ENCODE data around the gene EVC. TPM values are rescaled to one million over a fixed set of nuclear protein-coding genes. Genes with fewer than 3 reads are reported as not detected.

Gene EVC
- total RNA-seq, 1 donor from 2014 or later, result 39.8 TPM

DNA sequence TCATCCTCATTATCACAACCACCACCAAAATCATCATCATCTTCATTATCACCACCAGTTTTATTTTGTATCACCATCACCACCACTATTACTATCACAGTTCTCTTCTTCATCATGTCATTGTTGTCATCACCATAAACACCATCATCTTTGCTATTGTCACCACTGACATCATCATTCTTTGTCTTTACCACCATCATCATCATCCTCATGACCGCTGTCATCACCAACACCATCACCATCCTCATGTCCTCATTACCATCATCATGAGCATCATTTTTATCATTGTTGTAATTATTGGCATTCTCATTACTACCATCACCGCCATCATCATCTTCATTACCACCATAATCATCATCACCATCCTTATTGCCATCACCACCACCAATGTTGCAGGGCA is 31.4 kb downstream of the EVC start:
- Mint-ChIP-seq H3K36me3 (ENCODE audit: low read depth) (peaks cover 15% of the 10 kb centered on the region), H3K9me3 (ENCODE audit: low read depth) (no peaks in the 10 kb centered on the region), H3K27me3 (ENCODE audit: low read depth) (no peaks in the 10 kb centered on the region), H3K4me3 (ENCODE audit: unreplicated experiment) (no peak overlapping the region), H3K4me1 (ENCODE audit: low read depth) (peaks cover 22% of the 10 kb centered on the region), H3K27ac (ENCODE audit: unreplicated experiment) (no peak overlapping the region)
- TF ChIP-seq, protein P1, sequence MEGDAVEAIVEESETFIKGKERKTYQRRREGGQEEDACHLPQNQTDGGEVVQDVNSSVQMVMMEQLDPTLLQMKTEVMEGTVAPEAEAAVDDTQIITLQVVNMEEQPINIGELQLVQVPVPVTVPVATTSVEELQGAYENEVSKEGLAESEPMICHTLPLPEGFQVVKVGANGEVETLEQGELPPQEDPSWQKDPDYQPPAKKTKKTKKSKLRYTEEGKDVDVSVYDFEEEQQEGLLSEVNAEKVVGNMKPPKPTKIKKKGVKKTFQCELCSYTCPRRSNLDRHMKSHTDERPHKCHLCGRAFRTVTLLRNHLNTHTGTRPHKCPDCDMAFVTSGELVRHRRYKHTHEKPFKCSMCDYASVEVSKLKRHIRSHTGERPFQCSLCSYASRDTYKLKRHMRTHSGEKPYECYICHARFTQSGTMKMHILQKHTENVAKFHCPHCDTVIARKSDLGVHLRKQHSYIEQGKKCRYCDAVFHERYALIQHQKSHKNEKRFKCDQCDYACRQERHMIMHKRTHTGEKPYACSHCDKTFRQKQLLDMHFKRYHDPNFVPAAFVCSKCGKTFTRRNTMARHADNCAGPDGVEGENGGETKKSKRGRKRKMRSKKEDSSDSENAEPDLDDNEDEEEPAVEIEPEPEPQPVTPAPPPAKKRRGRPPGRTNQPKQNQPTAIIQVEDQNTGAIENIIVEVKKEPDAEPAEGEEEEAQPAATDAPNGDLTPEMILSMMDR (IDR thresholded peaks at IDR 0.05), result no peak
- no peak for DNase-seq (ENCODE audit: low spot score)

DNA sequence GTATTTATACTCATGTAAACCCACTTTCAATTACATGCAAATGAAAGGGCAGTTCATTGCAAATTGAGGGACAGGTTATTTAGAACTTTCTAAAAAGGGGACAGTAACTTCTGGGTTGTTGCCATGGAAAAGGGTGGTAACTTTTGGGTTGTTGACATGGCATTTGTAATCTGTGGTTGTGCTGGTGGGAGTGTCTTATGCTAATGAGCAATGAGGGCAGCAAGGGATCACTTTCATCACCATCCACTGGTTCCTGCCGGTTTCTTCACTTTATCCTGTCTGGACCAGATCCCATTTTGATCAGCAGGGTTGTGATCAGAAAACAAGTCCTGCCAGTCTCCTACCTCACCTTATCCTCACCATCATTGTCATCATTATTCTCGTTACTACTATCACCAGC is 32.0 kb downstream of the EVC start:
- no peak overlapping the region for H3K27ac Mint-ChIP-seq (ENCODE audit: unreplicated experiment)
- DNase-seq (ENCODE audit: low spot score), result no peak
- no peaks in the 10 kb centered on the region for H3K27me3 Mint-ChIP-seq (ENCODE audit: low read depth)
- H3K4me1 Mint-ChIP-seq (ENCODE audit: low read depth), result peaks cover 28% of the 10 kb centered on the region
- TF ChIP-seq, protein P1 (IDR thresholded peaks at IDR 0.05), result no peak
- H3K9me3 Mint-ChIP-seq (ENCODE audit: low read depth), result no peaks in the 10 kb centered on the region
- no peak overlapping the region for H3K4me3 Mint-ChIP-seq (ENCODE audit: unreplicated experiment)
- H3K36me3 Mint-ChIP-seq (ENCODE audit: low read depth), result peaks cover 12% of the 10 kb centered on the region

DNA sequence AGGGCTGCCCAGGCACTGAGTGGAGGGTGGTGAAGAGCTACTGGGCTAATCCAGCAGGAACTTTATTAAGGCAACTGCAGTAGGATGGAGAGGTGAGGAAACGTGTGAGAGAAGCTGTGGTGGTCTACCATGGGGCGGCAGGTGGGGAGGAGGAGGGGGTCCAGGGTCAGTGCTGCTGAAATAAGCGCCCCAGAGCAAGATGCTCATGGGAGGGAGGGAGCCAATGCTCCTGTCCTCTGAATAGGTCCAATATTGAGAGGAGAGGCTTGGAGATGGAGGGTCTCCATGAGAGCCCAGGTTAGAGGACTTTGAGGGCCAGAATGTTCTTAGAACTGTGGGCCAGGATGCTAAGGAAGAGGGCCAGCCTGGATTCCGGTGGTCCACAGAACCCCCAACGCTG is 35.2 kb downstream of the EVC start:
- TF ChIP-seq, protein P1 (IDR thresholded peaks at IDR 0.05), result no peak
- no peaks in the 10 kb centered on the region for H3K27me3 Mint-ChIP-seq (ENCODE audit: low read depth)
- H3K4me3 Mint-ChIP-seq (ENCODE audit: unreplicated experiment), result no peak overlapping the region
- peak overlapping the region; percentile 79 for H3K27ac Mint-ChIP-seq (ENCODE audit: unreplicated experiment)
- no peaks in the 10 kb centered on the region for H3K9me3 Mint-ChIP-seq (ENCODE audit: low read depth)
- no peak for DNase-seq (ENCODE audit: low spot score)
- H3K4me1 Mint-ChIP-seq (ENCODE audit: low read depth), result peaks cover 56% of the 10 kb centered on the region
- H3K36me3 Mint-ChIP-seq (ENCODE audit: low read depth), result peaks cover 19% of the 10 kb centered on the region

DNA sequence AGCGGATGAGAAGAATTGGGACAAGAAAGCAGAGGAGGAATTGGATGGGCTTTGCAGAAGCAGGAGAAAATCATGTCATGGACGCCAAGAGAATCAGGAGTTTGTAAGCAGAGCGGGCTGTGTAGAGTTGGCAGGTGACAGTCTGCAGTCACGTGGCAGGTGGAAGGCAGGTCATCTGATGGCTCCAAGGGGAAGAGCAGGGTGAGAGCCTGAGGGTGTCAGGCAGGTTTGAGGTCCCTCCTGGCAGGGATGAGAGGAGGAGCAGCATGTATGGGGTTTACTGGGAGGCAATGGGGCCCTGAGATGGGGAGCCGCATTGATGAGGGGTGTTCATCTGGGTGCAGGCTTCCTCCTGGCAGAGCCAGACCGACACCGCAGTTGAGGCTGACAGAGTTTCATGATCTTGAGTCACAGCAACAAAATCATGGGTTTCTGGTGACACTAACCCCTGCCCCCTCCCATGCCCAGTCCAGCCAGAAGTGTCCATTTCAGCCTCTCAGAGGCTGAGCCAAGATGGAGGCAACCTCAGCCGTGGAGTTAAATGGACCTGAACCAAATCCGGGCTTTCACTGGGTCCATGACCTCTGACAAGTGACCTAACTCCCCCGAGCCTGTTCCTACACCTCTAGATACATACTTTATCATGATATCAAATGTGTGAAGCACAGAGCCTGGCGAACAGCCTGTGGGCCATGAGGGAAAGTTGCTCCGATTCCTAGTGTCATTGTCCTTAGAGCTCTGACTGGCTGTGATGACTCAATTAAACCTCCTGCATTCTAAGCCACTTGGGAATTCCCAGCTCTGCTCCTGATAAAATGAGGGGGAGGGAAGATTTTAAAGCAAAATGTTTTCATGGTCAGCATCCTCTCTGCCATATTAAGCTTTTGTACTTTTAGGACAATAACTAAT is 36.1 kb downstream of the EVC start:
- Mint-ChIP-seq H3K4me1 (ENCODE audit: low read depth) (peaks cover 63% of the 10 kb centered on the region), H3K27me3 (ENCODE audit: low read depth) (no peaks in the 10 kb centered on the region), H3K9me3 (ENCODE audit: low read depth) (no peaks in the 10 kb centered on the region), H3K4me3 (ENCODE audit: unreplicated experiment) (no peak overlapping the region), H3K36me3 (ENCODE audit: low read depth) (peaks cover 23% of the 10 kb centered on the region), H3K27ac (ENCODE audit: unreplicated experiment) (peak overlapping the region; percentile 93)
- TF ChIP-seq, protein P1 (IDR thresholded peaks at IDR 0.05), result no peak
- no peak for DNase-seq (ENCODE audit: low spot score)

DNA sequence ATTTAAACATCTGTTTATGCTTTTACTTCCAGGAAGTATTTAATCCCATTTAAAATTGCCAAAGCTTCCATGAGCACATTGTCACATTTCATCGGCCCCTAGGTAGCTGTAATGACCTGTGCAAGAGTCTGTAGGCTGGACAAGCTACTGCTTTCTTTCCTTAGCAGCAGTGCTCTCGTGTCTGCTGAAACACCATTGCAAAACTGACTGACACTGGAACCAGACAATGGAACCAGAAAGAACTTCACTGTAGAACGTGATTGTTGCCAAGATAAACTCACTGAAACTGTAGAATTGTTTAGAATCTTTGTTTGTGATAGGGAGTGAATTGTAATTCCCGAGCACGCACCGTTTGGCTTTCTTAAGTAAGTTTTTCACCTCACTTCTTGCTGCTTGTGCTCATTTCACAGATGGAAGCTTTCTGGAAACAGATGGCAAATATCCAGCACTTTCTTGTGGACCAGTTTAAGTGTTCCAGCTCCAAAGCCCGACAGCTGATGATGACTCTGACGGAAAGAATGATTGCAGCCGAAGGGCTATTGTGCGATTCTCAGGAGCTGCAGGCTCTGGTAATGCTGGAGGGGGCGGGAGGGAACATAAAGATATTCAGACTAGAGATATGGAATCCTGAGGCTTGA is 36.9 kb downstream of the EVC start:
- no peaks in the 10 kb centered on the region for H3K9me3 Mint-ChIP-seq (ENCODE audit: low read depth)
- no peaks in the 10 kb centered on the region for H3K27me3 Mint-ChIP-seq (ENCODE audit: low read depth)
- H3K27ac Mint-ChIP-seq (ENCODE audit: unreplicated experiment), result peak overlapping the region; percentile 93
- peaks cover 23% of the 10 kb centered on the region for H3K36me3 Mint-ChIP-seq (ENCODE audit: low read depth)
- TF ChIP-seq, protein P1 (IDR thresholded peaks at IDR 0.05), result no peak
- DNase-seq (ENCODE audit: low spot score), result no peak
- H3K4me1 Mint-ChIP-seq (ENCODE audit: low read depth), result peaks cover 69% of the 10 kb centered on the region
- no peak overlapping the region for H3K4me3 Mint-ChIP-seq (ENCODE audit: unreplicated experiment)

All from chondrocyte (in vitro differentiated cells).